H1 (cell line): ENCODE measurements around the gene ZNF175. TPM values are rescaled to one million over a fixed set of nuclear protein-coding genes. Genes with fewer than 3 reads are reported as not detected.

Source experiments
- CTCF ChIA-PET: fragments of 300-600 bp; sonication (Branson Sonifier 250); formaldehyde crosslinking; loops from one replicate; lab custom pipeline; 2021; ENCODE audit not compliant: partially characterized antibody; lab: Charles Lee
- POLR2A ChIA-PET: fragments of 300-600 bp; sonication (Branson Sonifier 250); formaldehyde crosslinking; loops from one replicate; lab custom pipeline; 2021; ENCODE audit warnings: inconsistent platforms; ENCODE audit not compliant: partially characterized antibody; lab: Charles Lee
- DNase-seq, 2 experiments: peaks; one replicate each; pipeline versions ENCODE4 v3.0.0 to v3.0.0-alpha.2; 2010 to 2022; ENCODE audit warnings: low spot score in 2 of 2, low read depth in 1 of 2, mixed read lengths in 1 of 2
- FAIRE-seq: peaks from 2 replicates; lab custom pipeline; 2011; peaks lifted over from hg19 to GRCh38; lab: Jason Lieb, UNC
- H2AFZ ChIP-seq: 2 replicates; pipeline ENCODE4 v1.8.1; 2012; ENCODE audit warnings: low read length, inconsistent platforms
- H2AK5ac ChIP-seq: 2 replicates; pipeline ENCODE4 v1.6.1; 2013; ENCODE audit warnings: low read depth, low read length
- H2BK120ac ChIP-seq: replicated peaks from 2 replicates; pipeline ENCODE3; 2013; ENCODE audit warnings: low read depth, low read length, inconsistent platforms
- H2BK12ac ChIP-seq: 2 replicates; pipeline ENCODE4 v1.6.1; 2013; ENCODE audit warnings: low read depth, low read length
- H2BK15ac ChIP-seq: 2 replicates; pipeline ENCODE4 v1.6.1; 2013; ENCODE audit warnings: low read length
- H2BK20ac ChIP-seq: 2 replicates; pipeline ENCODE4 v1.6.1; 2013; ENCODE audit warnings: low read length
- H2BK5ac ChIP-seq: 2 replicates; pipeline ENCODE4 v1.6.1; 2013; ENCODE audit warnings: low read depth, low read length
- H3K14ac ChIP-seq: 2 replicates; pipeline ENCODE4 v1.6.1; 2013; ENCODE audit warnings: inconsistent platforms; ENCODE audit not compliant: insufficient read length
- H3K18ac ChIP-seq: 2 replicates; pipeline ENCODE4 v1.6.1; 2013; ENCODE audit warnings: low read length; ENCODE audit errors: extremely low read depth
- H3K23ac ChIP-seq: 2 replicates; pipeline ENCODE4 v1.6.1; 2013; ENCODE audit warnings: inconsistent platforms; ENCODE audit not compliant: insufficient read length
- H3K23me2 ChIP-seq: 2 replicates; pipeline ENCODE4 v1.6.1; 2013; ENCODE audit warnings: low read depth, low read length
- H3K27ac ChIP-seq: 2 replicates; pipeline ENCODE4 v1.6.1; 2011; ENCODE audit warnings: low read depth, low read length, inconsistent platforms
- H3K27me3 ChIP-seq, 4 experiments: replicated peaks in 1 of 4; 1 replicate in 1 of 4; 2 replicates in 3 of 4; pipeline versions ENCODE4 v1.6.1 to v1.8.1; 2011 to 2013; ENCODE audit warnings: low read length in 3 of 4, mild to moderate bottlenecking in 3 of 4, inconsistent platforms in 2 of 4, mixed read lengths in 2 of 4, moderate library complexity in 1 of 4; ENCODE audit not compliant: control insufficient read depth in 3 of 4, insufficient read depth in 3 of 4; ENCODE audit errors: extremely low read depth in 1 of 4
- H3K36me3 ChIP-seq, 4 experiments: 2 replicates each; pipeline versions ENCODE4 v1.6.1 to v1.8.1; 2011 to 2013; ENCODE audit warnings: mild to moderate bottlenecking in 4 of 4, low read length in 3 of 4, moderate library complexity in 2 of 4, control low read depth in 1 of 4, inconsistent platforms in 1 of 4; ENCODE audit not compliant: insufficient read depth in 4 of 4, control insufficient read depth in 2 of 4
- H3K4ac ChIP-seq: replicated peaks from 2 replicates; pipeline ENCODE3; 2013; ENCODE audit warnings: low read length, low read depth, mixed read lengths, inconsistent platforms; ENCODE audit not compliant: insufficient read length
- H3K4me1 ChIP-seq, 4 experiments: replicated peaks in 1 of 4; 1 replicate in 1 of 4; 2 replicates in 3 of 4; pipeline versions ENCODE4 v1.6.1 to v1.8.1; 2011 to 2013; ENCODE audit warnings: low read length in 3 of 4, inconsistent platforms in 2 of 4, mixed read lengths in 1 of 4; ENCODE audit not compliant: insufficient read depth in 4 of 4, control insufficient read depth in 3 of 4
- H3K4me2 ChIP-seq, 2 experiments: 2 replicates each; pipeline versions ENCODE4 v1.6.1 to v1.8.1; 2011 to 2013; ENCODE audit warnings: low read depth in 2 of 2, low read length in 2 of 2, control low read depth in 1 of 2, inconsistent platforms in 1 of 2, mild to moderate bottlenecking in 1 of 2; ENCODE audit not compliant: insufficient read depth in 1 of 2
- H3K4me3 ChIP-seq, 4 experiments: fragments of 200-600, 300-600 bp in 1 of 4; sonication (generic), shearing (Covaris generic), sonication (Bioruptor Twin) in 1 of 4; 2 replicates each; pipeline versions ENCODE4 v1.5.1 to v1.8.1; 2011 to 2016; ENCODE audit warnings: low read length in 4 of 4, low read depth in 3 of 4, control low read depth in 2 of 4, inconsistent platforms in 2 of 4, mild to moderate bottlenecking in 2 of 4, mixed read lengths in 1 of 4, moderate library complexity in 1 of 4; ENCODE audit not compliant: insufficient read depth in 2 of 4; ENCODE audit errors: extremely low read depth in 1 of 4
- H3K56ac ChIP-seq: replicated peaks from 2 replicates; pipeline ENCODE3; 2013; ENCODE audit warnings: low read depth, mild to moderate bottlenecking, mixed read lengths, low read length, inconsistent platforms; ENCODE audit not compliant: insufficient read length
- H3K79me1 ChIP-seq: 2 replicates; pipeline ENCODE4 v1.6.1; 2013; ENCODE audit warnings: low read depth, low read length, control low read depth
- H3K79me2 ChIP-seq, 2 experiments: 2 replicates each; pipeline versions ENCODE4 v1.6.1 to v1.8.1; 2012 to 2013; ENCODE audit warnings: low read length in 2 of 2, mild to moderate bottlenecking in 2 of 2, inconsistent platforms in 1 of 2; ENCODE audit not compliant: insufficient read depth in 2 of 2, control insufficient read depth in 1 of 2
- H3K9ac ChIP-seq, 4 experiments: replicated peaks in 1 of 4; 1 replicate in 1 of 4; 2 replicates in 3 of 4; pipeline versions ENCODE4 v1.6.1 to v1.8.1; 2011 to 2013; ENCODE audit warnings: low read depth in 3 of 4, low read length in 3 of 4, control low read depth in 2 of 4, mild to moderate bottlenecking in 2 of 4, moderate library complexity in 2 of 4, inconsistent platforms in 1 of 4; ENCODE audit errors: extremely low read depth in 1 of 4
- H3K9me3 ChIP-seq, 2 experiments: 2 replicates each; pipeline versions ENCODE4 v1.6.1 to v1.8.1; 2012 to 2013; ENCODE audit warnings: mild to moderate bottlenecking in 2 of 2, moderate library complexity in 2 of 2, control low read depth in 1 of 2, inconsistent platforms in 1 of 2, low read depth in 1 of 2, low read length in 1 of 2, mixed read lengths in 1 of 2; ENCODE audit not compliant: insufficient read depth in 2 of 2
- H4K20me1 ChIP-seq, 2 experiments: replicated peaks in 1 of 2; 2 replicates each; pipeline versions ENCODE3 to v1.8.1; 2011 to 2013; ENCODE audit warnings: inconsistent platforms in 2 of 2, low read length in 2 of 2, mild to moderate bottlenecking in 1 of 2; ENCODE audit not compliant: insufficient read depth in 2 of 2, control insufficient read depth in 1 of 2
- H4K5ac ChIP-seq: 2 replicates; pipeline ENCODE4 v1.6.1; 2013; ENCODE audit warnings: low read length, low read depth, mixed read lengths, inconsistent platforms; ENCODE audit not compliant: insufficient read length
- H4K8ac ChIP-seq: 2 replicates; pipeline ENCODE4 v1.8.0; 2013; ENCODE audit warnings: mild to moderate bottlenecking, moderate library complexity, low read length, inconsistent platforms; ENCODE audit not compliant: insufficient read depth; ENCODE audit errors: extremely low read depth
- H4K91ac ChIP-seq: replicated peaks from 2 replicates; pipeline ENCODE3; 2013; ENCODE audit warnings: low read length, mixed read lengths, inconsistent platforms; ENCODE audit not compliant: insufficient read length
- BRCA1 ChIP-seq: IDR thresholded peaks from 2 replicates; pipeline ENCODE4 v1.6.1; 2012; ENCODE audit warnings: low read depth, low read length, improper control_type of control experiment
- CHD1 ChIP-seq: IDR thresholded peaks from 2 replicates; pipeline ENCODE4 v1.6.1; 2012; ENCODE audit warnings: low read depth, low read length, improper control_type of control experiment
- FOSL1 ChIP-seq: IDR thresholded peaks from 2 replicates; pipeline ENCODE4 v1.6.1; 2011; ENCODE audit warnings: mild to moderate bottlenecking, low read depth, low read length, moderate library complexity; ENCODE audit not compliant: insufficient read depth
- POLR2A ChIP-seq, 2 experiments: IDR thresholded peaks; 1 replicate in 1 of 2; 2 replicates in 1 of 2; pipeline ENCODE4 v1.6.1; 2011; ENCODE audit warnings: low read depth in 2 of 2, low read length in 2 of 2, mild to moderate bottlenecking in 2 of 2; ENCODE audit errors: control extremely low read depth in 1 of 2
- RAD21 ChIP-seq, 2 experiments: IDR thresholded peaks in 1 of 2; conservative IDR thresholded peaks in 1 of 2; 2 replicates each; pipeline ENCODE4 v1.6.1; 2011; ENCODE audit warnings: low read depth in 2 of 2, low read length in 2 of 2, improper control_type of control experiment in 1 of 2, inconsistent platforms in 1 of 2, mild to moderate bottlenecking in 1 of 2, moderate library complexity in 1 of 2
- RFX5 ChIP-seq: IDR thresholded peaks from 2 replicates; pipeline ENCODE4 v1.6.1; 2011; ENCODE audit warnings: low read depth, low read length, improper control_type of control experiment, borderline replicate concordance
- RXRA ChIP-seq: IDR thresholded peaks from 2 replicates; pipeline ENCODE4 v1.6.1; 2011; ENCODE audit warnings: low read depth, mild to moderate bottlenecking, low read length, moderate library complexity; ENCODE audit not compliant: insufficient read depth
- SIN3A ChIP-seq, 2 experiments: IDR thresholded peaks in 1 of 2; conservative IDR thresholded peaks in 1 of 2; 2 replicates each; pipeline ENCODE4 v1.6.1; 2011 to 2012; ENCODE audit warnings: low read length in 2 of 2, improper control_type of control experiment in 1 of 2, low read depth in 1 of 2, mild to moderate bottlenecking in 1 of 2
- TCF12 ChIP-seq: IDR thresholded peaks from 2 replicates; pipeline ENCODE4 v1.6.1; 2011; ENCODE audit warnings: low read depth, mild to moderate bottlenecking, low read length
- WGBS, 2 experiments: shearing (Covaris generic) in 1 of 2; methylation state at CpG; one replicate each; pipeline versions ENCODE4 v1.1.6 to v1.1.7; 2013 to 2015; ENCODE audit warnings: low lambda C conversion rate in 2 of 2, mixed read lengths in 2 of 2, inconsistent platforms in 1 of 2, low coverage in 1 of 2, missing lambda C conversion rate in 1 of 2; ENCODE audit not compliant: insufficient replicate concordance in 2 of 2, insufficient coverage in 1 of 2, insufficient read length in 1 of 2; ENCODE audit errors: extremely low coverage in 1 of 2, missing lambda C conversion rate in 1 of 2; 5-methylcytosine and 5-hydroxymethylcytosine counted together
- polyA plus RNA-seq, 7 experiments: library from polyadenylated mRNA; depleted of rRNA in 3 of 7; stranded (reverse) in 5 of 7; unstranded in 2 of 7; fragments of >200 nt in 5 of 7; fragments of 200-250 nt in 2 of 7; gene quantifications; 1 replicate in 5 of 7; 2 replicates in 1 of 7; 4 replicates in 1 of 7; pipeline versions ENCODE4 v1.2.1 to v1.2.3, GENCODE V29; 2011 to 2013; ENCODE audit warnings: missing spikeins in 2 of 7, mixed read lengths in 2 of 7
- total RNA-seq: library from RNA; stranded (reverse); fragmentation: NEBNext Ultra II Directional; extraction: Animal tissue kit (Norgen Biotek cat#: 25700); gene quantifications from 2 replicates; pipeline ENCODE4 v1.2.1, GENCODE V29; 2021

ZNF175 gene
- total and polyA plus RNA-seq, 2 of the 8 experiments (the other 6 are each of a cell fraction or from before 2014, with no cell fraction given): 1.7 to 11.1 TPM

GRCh38 chr19:51602189-51602854, 31.2 kb downstream of the ZNF175 start:
- H3K27me3 ChIP-seq: no peaks in the 10 kb centered on the region
- no peak overlapping the region for H3K23ac ChIP-seq
- DNase-seq (no peak), FAIRE-seq (no peak)
- no peaks in the 10 kb centered on the region for H4K20me1 ChIP-seq
- no peak overlapping the region for H2BK12ac ChIP-seq
- no peaks in the 10 kb centered on the region; the same call in 1 of the 2 replicates for H3K23me2 ChIP-seq
- no peak overlapping the region for H2BK20ac ChIP-seq
- H3K79me2 ChIP-seq: no peaks in the 10 kb centered on the region
- no peak overlapping the region for H4K91ac ChIP-seq
- H3K79me1 ChIP-seq: no peaks in the 10 kb centered on the region
- no peak overlapping the region for H4K5ac ChIP-seq
- ChIA-PET CTCF (interaction anchor here (1.0 kb wide), 1 partner anchor 21 kb away, joined by 3 read pairs; no protein-coding TSS in a partner anchor), POLR2A (no interaction called here)
- no peak overlapping the region for H3K4me2 ChIP-seq
- no peak overlapping the region for H2AFZ ChIP-seq
- WGBS, 2 experiments: 86% methylated on average over 20 of the region's 20 CpGs; no CpG with 5 or more reads in 1 of the 2 experiments
- no peaks in the 10 kb centered on the region for H3K4me1 ChIP-seq
- TF ChIP-seq TCF12 (no peak), RXRA (no peak), CHD1 (no peak), BRCA1 (no peak), RFX5 (no peak), FOSL1 (no peak), POLR2A (IDR thresholded peaks at IDR 0.05; ENCODE audit: control extremely low read depth in 1 of 2, low read depth in 2 of 2, low read length in 2 of 2) (no peak), SIN3A (conservative IDR thresholded peaks at IDR 0.05 in 1 of 2, IDR thresholded peaks at IDR 0.05 in 1 of 2; ENCODE audit: low read depth in 1 of 2, low read length in 2 of 2) (no peak), RAD21 (IDR thresholded peaks at IDR 0.05 in 1 of 2, conservative IDR thresholded peaks at IDR 0.05 in 1 of 2; ENCODE audit: low read depth in 2 of 2, low read length in 2 of 2) (no peak)
- H4K8ac ChIP-seq: no peak overlapping the region
- H3K56ac ChIP-seq: no peak overlapping the region
- no peak overlapping the region for H3K18ac ChIP-seq
- no peak overlapping the region for H3K9ac ChIP-seq
- no peak overlapping the region for H2AK5ac ChIP-seq
- no peak overlapping the region for H2BK15ac ChIP-seq
- H3K9me3 ChIP-seq: peaks cover 31 to 70% of the 10 kb centered on the region in 2 experiments; a peak in 3 of 4 replicates
- no peak overlapping the region for H2BK5ac ChIP-seq
- H3K4me3 ChIP-seq: no peak overlapping the region
- no peak overlapping the region for H3K27ac ChIP-seq
- H3K14ac ChIP-seq: no peak overlapping the region
- H3K4ac ChIP-seq: no peak overlapping the region
- no peaks in the 10 kb centered on the region for H3K36me3 ChIP-seq
- H2BK120ac ChIP-seq: no peak overlapping the region
